Hepatocyte (in vitro differentiated cells): Measurements from ENCODE around the gene DCAF17. TPM values are rescaled to one million over a fixed set of nuclear protein-coding genes. Genes with fewer than 3 reads are reported as not detected.

Source experiments
- DNase-seq: peaks from one replicate; pipeline ENCODE4 v3.0.0-alpha.2; 2016; ENCODE audit warnings: low spot score
- H2AFZ ChIP-seq: fragments of 200-600 bp; sonication (generic); 2 replicates; pipeline ENCODE4 v1.6.0; 2016; ENCODE audit warnings: antibody characterized with exemption, mild to moderate bottlenecking
- H3K27ac ChIP-seq: fragments of 200-600 bp; sonication (generic); 2 replicates; pipeline ENCODE4 v1.5.1; 2016; ENCODE audit warnings: mild to moderate bottlenecking
- H3K27me3 ChIP-seq: fragments of 200-600 bp; sonication (generic); 2 replicates; pipeline ENCODE4 v1.6.1; 2016
- H3K36me3 ChIP-seq: fragments of 200-600 bp; sonication (generic); replicated peaks from 2 replicates; pipeline ENCODE4 v1.5.1; 2016; ENCODE audit warnings: low read depth; ENCODE audit not compliant: insufficient read depth
- H3K4me1 ChIP-seq: fragments of 200-600 bp; sonication (generic); 2 replicates; pipeline ENCODE4 v1.5.1; 2016; ENCODE audit warnings: mild to moderate bottlenecking, moderate library complexity; ENCODE audit not compliant: insufficient read depth
- H3K4me2 ChIP-seq: fragments of 200-600 bp; sonication (generic); 2 replicates; pipeline ENCODE4 v1.6.0; 2016
- H3K4me3 ChIP-seq: fragments of 200-600 bp; sonication (generic); 2 replicates; pipeline ENCODE4 v1.5.1; 2016; ENCODE audit warnings: mild to moderate bottlenecking
- H3K79me2 ChIP-seq: fragments of 200-600 bp; sonication (generic); 2 replicates; pipeline ENCODE4 v1.6.0; 2017; ENCODE audit warnings: mild to moderate bottlenecking
- H3K9me2 ChIP-seq: fragments of 200-600 bp; sonication (generic); replicated peaks from 2 replicates; pipeline ENCODE4 v1.6.0; 2017; ENCODE audit warnings: mild to moderate bottlenecking; ENCODE audit not compliant: insufficient read depth
- H3K9me3 ChIP-seq: fragments of 200-600 bp; sonication (generic); 2 replicates; pipeline ENCODE4 v1.5.1; 2016; ENCODE audit warnings: low read depth, mild to moderate bottlenecking
- H4K20me1 ChIP-seq: fragments of 200-600 bp; sonication (generic); 2 replicates; pipeline ENCODE4 v1.6.0; 2016; ENCODE audit warnings: mild to moderate bottlenecking; ENCODE audit not compliant: insufficient read depth, poor library complexity, severe bottlenecking
- EZH2 ChIP-seq: fragments of 200-600 bp; sonication (generic); IDR thresholded peaks from 2 replicates; pipeline ENCODE4 v1.6.1; 2016; ENCODE audit warnings: antibody characterized with exemption, mild to moderate bottlenecking, borderline replicate concordance
- EZH2phosphoT487 ChIP-seq: fragments of 200-600 bp; sonication (generic); IDR thresholded peaks from one replicate; pipeline ENCODE4 v1.6.1; 2018; ENCODE audit warnings: antibody characterized with exemption, mild to moderate bottlenecking, low read depth, moderate library complexity; ENCODE audit not compliant: unreplicated experiment, severe bottlenecking
- WGBS: methylation state at CpG from one replicate; pipeline ENCODE4 v1.1.6; 2016; ENCODE audit warnings: low lambda C conversion rate; ENCODE audit errors: missing lambda C conversion rate; 5-methylcytosine and 5-hydroxymethylcytosine counted together
- polyA plus RNA-seq: library from polyadenylated mRNA; unstranded; fragments of >200 nt; fragmentation: Nextera tagmentation; extraction: Ambion mirVana; gene quantifications from 2 replicates; pipeline ENCODE4 v1.2.1, GENCODE V29; 2016
- total RNA-seq: library from RNA; depleted of rRNA; stranded (reverse); fragments of >200 nt; gene quantifications from 2 replicates; pipeline ENCODE4 v1.2.3, GENCODE V29; 2014
- TF ChIP-seq, protein P1 (sequence below): fragments of 200-600 bp; sonication (generic); IDR thresholded peaks from 2 replicates; pipeline ENCODE4 v1.5.1; 2016; ENCODE audit warnings: antibody characterized with exemption, mild to moderate bottlenecking; ENCODE audit not compliant: poor library complexity

DCAF17 gene
- total and polyA plus RNA-seq, 2 experiments from 2014 or later, result 2.7 to 12.0 TPM

DNA sequence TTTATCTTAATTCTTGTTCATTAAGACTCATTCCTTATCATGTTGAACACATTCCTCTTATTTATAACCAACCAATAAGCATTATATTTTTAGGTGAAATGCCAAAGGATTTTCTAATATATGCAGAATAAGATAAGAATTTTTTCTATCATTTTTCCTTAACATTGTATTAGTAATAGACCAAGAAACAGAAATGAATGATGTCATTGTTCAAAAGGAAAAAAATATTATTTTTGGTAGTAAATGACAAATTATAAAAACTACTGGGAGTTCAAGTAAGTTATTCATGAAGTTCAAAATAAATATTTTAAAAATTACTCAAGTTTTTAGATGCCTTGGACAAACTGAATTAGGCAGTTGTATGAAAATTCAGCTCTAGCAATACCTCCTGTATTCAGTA is 25.5 kb downstream of the DCAF17 start:
- H4K20me1 ChIP-seq, result no peaks in the 10 kb centered on the region
- H3K36me3 ChIP-seq, result no peaks in the 10 kb centered on the region
- no peaks in the 10 kb centered on the region for H3K4me1 ChIP-seq
- no peak overlapping the region for H2AFZ ChIP-seq
- no peaks in the 10 kb centered on the region for H3K9me3 ChIP-seq
- H3K4me2 ChIP-seq, result no peak overlapping the region
- no peak for DNase-seq
- H3K79me2 ChIP-seq, result no peaks in the 10 kb centered on the region
- no peak for TF ChIP-seq EZH2phosphoT487
- TF ChIP-seq, protein P1, sequence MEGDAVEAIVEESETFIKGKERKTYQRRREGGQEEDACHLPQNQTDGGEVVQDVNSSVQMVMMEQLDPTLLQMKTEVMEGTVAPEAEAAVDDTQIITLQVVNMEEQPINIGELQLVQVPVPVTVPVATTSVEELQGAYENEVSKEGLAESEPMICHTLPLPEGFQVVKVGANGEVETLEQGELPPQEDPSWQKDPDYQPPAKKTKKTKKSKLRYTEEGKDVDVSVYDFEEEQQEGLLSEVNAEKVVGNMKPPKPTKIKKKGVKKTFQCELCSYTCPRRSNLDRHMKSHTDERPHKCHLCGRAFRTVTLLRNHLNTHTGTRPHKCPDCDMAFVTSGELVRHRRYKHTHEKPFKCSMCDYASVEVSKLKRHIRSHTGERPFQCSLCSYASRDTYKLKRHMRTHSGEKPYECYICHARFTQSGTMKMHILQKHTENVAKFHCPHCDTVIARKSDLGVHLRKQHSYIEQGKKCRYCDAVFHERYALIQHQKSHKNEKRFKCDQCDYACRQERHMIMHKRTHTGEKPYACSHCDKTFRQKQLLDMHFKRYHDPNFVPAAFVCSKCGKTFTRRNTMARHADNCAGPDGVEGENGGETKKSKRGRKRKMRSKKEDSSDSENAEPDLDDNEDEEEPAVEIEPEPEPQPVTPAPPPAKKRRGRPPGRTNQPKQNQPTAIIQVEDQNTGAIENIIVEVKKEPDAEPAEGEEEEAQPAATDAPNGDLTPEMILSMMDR, result no peak
- no peak for TF ChIP-seq EZH2
- no peaks in the 10 kb centered on the region for H3K9me2 ChIP-seq
- H3K4me3 ChIP-seq, result no peak overlapping the region
- H3K27ac ChIP-seq, result no peak overlapping the region
- H3K27me3 ChIP-seq, result no peaks in the 10 kb centered on the region

DNA sequence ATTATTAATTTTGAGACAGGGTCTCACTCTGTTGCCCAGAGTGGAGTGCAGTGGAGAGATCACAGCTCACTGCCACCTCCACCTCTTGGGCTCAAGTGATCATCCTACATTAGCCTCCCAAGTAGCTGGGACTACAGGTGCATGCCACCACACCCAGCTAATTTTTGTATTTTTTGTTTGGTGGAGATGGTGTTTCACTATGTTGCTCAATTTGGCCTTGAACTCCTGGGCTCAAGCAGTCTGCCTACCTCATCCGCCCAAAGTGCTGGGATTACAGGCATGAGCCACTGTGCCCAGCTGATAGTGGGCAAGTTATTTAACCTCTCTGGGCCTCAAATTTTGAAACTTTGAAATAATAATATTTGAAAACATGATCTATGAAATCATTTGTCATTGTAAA is 26.5 kb downstream of the DCAF17 start:
- no peak for DNase-seq
- Histone ChIP-seq H3K4me1 (no peaks in the 10 kb centered on the region), H3K4me2 (no peak overlapping the region), H3K36me3 (no peaks in the 10 kb centered on the region), H3K9me3 (no peaks in the 10 kb centered on the region), H3K27me3 (no peaks in the 10 kb centered on the region), H3K79me2 (no peaks in the 10 kb centered on the region), H3K27ac (no peak overlapping the region), H4K20me1 (no peaks in the 10 kb centered on the region), H3K9me2 (no peaks in the 10 kb centered on the region), H2AFZ (no peak overlapping the region), H3K4me3 (no peak overlapping the region)
- 85% methylated on average over 1 of the region's 1 CpG for WGBS
- TF ChIP-seq EZH2 (no peak), EZH2phosphoT487 (no peak)
- TF ChIP-seq, protein P1, result no peak

DNA sequence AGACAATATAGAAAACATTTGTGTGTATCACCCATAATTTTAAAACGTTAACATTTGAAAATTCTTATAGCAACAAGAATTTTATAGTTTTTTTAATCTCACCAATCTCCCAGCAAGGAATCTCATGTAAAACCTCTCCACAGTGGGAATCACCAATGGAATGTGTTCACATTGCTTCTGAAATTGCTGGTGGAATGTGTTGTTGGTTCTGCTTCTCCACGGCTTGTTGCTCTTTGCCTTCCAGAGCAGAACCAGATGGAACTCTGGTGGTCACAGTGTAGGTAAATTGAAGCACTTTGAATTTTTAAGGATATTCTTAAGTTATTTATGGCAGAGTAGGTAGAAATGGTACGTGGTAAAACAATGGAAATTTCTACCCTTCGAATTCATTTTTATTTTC is 35.1 kb downstream of the DCAF17 start:
- H3K4me3 ChIP-seq, result no peak overlapping the region
- no peaks in the 10 kb centered on the region for H3K27me3 ChIP-seq
- no peaks in the 10 kb centered on the region for H3K9me3 ChIP-seq
- no peak overlapping the region for H3K27ac ChIP-seq
- no peaks in the 10 kb centered on the region for H3K4me1 ChIP-seq
- DNase-seq, result no peak
- H2AFZ ChIP-seq, result no peak overlapping the region
- no peaks in the 10 kb centered on the region for H4K20me1 ChIP-seq
- 88% methylated on average over 4 of the region's 4 CpGs for WGBS
- H3K79me2 ChIP-seq, result no peaks in the 10 kb centered on the region
- no peak overlapping the region for H3K4me2 ChIP-seq
- TF ChIP-seq EZH2 (no peak), EZH2phosphoT487 (no peak)
- TF ChIP-seq, protein P1, result no peak
- H3K9me2 ChIP-seq, result no peaks in the 10 kb centered on the region
- no peaks in the 10 kb centered on the region for H3K36me3 ChIP-seq

DNA sequence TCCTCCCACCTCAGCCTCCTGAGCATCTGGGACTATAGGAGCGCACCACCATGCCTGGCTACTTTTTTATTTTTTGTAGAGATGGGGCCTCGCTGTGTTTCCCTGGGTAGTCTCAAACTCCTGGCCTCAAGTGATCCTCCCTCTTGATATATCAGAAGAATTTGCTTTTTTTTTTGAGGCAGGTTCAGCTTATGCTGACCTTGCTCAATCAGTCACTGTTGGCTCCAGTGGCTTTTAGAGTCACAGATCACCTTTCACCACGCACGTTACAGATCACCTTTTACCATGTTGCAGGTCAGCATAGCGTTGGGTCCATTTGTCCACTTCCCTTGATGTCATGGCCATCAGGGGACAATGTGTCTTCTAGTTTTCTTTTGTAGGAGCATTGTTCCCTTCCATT is 36.1 kb downstream of the DCAF17 start:
- Histone ChIP-seq H3K27ac (no peak overlapping the region), H3K4me1 (no peaks in the 10 kb centered on the region), H3K9me2 (no peaks in the 10 kb centered on the region), H3K4me2 (no peak overlapping the region), H3K36me3 (no peaks in the 10 kb centered on the region), H2AFZ (no peak overlapping the region), H3K27me3 (no peaks in the 10 kb centered on the region), H4K20me1 (no peaks in the 10 kb centered on the region), H3K79me2 (no peaks in the 10 kb centered on the region), H3K9me3 (no peaks in the 10 kb centered on the region), H3K4me3 (no peak overlapping the region)
- WGBS, result 97% methylated on average over 5 of the region's 5 CpGs
- TF ChIP-seq, protein P1, result no peak
- no peak for TF ChIP-seq EZH2phosphoT487
- no peak for TF ChIP-seq EZH2
- DNase-seq, result no peak
